Cerebellar cortex (tissue), 1 donor: ENCODE results near the gene TUBB1.

Source experiments
- DNase-seq: peaks from one replicate; pipeline ENCODE4 v3.0.0-alpha.2; 2015; ENCODE audit warnings: low spot score

TUBB1 gene

DNA sequence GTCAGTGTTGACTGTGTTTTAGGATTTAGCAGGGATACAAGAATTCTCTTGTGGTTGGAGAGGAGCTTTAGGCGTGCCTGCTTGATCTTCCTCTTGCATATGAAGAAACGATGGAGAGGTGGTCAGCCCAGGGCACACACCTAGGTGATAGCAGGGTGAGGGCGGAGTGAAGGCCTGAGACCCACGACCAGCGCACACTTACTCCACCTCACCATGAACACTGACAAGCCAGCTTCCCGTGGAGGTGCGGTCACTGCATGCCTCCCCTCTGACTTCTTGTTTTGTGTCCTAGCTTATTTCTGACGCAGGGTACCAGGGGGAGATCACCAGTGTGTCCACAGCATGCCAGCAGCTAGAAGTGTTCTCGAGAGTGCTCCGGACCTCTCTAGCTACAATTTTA lies 30.0 kb upstream of the TUBB1 start:
- DNase-seq, result no peak

DNA sequence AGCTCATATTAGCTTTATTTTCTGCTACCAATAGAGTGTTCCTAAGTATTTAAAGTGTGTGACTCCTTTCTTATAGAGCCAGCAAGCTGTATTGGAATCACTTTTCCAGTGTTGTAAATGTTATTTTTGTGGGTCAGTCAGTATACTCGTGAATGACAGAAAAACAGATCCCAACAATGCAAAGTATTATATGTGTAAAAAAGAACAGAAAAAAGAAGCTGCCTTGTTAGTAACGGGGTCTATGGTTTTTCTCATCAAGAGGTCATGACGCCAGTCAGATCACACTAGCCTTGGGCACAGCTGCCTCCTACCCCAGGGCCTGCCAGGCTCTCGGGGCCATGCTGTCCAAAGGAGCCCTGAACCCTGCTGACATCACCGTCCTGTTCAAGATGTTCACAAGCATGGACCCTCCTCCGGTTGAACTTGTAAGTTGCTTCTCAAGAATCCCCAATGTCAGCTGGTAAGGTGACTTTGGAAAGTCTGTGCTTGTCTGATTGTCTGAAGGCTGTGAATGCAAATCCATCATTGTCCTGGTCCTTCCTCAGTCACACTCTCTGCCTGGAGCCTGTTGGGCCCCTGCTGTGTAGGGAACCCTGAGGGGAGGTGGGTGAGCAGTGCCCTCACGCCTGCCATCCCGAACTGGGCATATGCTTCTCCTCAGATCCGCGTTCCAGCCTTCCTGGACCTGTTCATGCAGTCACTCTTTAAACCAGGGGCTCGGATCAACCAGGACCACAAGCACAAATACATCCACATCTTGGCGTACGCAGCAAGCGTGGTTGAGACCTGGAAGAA lies 28.4 kb upstream of the TUBB1 start:
- no peak for DNase-seq

DNA sequence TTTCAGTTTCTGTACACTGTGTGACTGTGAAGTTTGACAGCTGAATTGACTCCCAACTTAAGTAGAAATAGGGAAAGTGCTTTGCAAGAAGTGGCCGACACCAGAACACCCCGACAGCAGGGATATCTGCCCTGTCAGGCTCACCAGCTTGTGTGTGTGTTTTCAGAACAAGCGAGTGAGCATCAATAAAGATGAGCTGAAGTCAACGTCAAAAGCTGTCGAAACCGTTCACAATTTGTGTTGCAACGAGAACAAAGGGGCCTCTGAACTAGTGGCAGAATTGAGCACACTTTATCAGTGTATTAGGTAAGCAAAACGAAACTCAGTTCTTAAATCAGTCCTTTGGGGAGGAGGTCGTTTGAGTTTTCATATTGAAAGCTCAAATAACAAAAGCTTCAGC lies 27.5 kb upstream of the TUBB1 start:
- DNase-seq, result no peak

DNA sequence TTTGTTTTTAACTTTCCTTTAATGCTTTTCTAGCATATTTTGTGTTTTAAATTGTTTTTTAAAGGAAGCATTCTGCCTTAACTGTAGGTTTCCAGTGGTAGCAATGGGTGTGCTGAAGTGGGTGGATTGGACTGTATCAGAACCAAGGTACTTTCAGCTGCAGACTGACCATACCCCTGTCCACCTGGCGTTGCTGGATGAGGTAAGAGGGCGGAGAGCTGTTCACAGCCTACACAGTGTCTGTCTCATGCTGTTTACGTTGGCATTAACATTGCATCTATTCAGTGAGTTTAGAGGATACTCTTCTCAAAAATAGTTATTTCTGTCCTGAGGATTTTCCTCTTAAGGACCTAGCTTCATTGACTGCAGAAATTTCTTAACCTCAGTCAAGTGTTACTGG lies 26.3 kb upstream of the TUBB1 start:
- DNase-seq, result no peak

DNA sequence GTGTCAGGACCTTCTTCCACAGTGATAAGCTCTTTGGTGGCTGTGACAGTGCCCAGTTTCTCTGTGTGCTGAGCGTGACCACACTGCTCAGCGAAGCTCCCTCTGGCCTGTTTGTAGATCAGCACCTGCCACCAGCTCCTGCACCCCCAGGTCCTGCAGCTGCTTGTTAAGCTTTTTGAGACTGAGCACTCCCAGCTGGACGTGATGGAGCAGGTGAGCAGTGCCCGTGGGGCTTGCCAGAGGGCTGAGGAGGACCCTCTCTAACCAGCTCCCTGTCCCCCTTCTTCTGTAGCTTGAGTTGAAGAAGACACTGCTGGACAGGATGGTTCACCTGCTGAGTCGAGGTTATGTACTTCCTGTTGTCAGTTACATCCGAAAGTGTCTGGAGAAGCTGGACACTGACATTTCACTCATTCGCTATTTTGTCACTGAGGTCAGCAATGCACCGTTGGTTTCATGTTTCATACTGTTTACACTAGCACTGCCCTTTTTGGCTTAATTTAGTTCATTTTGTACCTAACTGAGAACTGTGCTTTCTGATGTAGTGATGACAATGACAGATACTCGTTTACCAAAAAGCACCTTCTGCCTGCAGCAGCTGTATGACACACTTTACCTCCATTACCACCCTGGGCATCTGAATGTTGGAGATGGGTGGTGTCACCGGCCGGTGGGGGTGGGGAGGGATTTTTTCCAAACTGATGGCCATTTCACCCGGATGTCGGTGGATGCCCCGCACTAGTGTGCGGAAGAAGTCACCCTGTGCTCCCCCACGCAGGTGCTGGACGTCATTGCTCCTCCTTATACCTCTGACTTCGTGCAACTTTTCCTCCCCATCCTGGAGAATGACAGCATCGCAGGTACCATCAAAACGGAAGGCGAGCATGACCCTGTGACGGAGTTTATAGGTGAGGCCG lies 25.6 kb upstream of the TUBB1 start:
- no peak for DNase-seq

GRCh38 chr20:58994390-58995159 lies 24.7 kb upstream of the TUBB1 start:
- DNase-seq, result no peak

DNA sequence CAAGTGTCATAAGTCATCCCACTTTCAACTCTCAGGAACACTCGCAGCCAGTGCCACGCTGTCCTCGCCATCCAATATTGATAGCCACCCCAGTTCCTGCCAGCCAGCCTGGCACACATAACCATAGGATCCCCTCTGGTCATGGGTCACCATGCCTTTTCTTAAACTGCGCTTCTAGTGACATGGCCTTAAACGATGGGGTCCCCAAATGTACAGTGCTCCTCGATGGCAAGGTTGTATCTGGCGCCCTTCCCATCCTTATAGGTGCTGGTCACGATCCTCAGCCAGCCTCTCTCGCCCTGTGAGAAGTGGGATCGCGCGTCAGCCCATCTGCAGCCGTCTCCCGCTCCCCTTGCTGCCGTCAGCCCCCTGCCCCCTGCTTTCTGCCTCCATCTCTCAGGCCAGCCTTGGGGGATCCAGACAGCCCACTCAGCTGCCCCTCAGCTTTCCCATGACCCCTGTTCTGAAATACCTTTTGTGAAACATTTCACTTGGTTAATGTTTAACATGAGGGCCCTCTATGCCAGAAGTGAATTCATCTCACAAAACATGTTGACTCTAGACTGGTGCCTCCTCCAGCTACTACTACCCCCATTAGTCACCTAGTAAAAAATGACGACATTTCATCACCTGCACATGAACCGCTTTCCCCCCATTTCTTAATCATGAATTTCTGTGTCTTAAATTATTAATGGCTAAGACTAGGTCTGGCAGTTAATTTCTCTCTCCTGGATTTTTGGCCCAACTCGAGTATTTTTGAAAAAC lies 23.6 kb upstream of the TUBB1 start:
- no peak for DNase-seq

DNA sequence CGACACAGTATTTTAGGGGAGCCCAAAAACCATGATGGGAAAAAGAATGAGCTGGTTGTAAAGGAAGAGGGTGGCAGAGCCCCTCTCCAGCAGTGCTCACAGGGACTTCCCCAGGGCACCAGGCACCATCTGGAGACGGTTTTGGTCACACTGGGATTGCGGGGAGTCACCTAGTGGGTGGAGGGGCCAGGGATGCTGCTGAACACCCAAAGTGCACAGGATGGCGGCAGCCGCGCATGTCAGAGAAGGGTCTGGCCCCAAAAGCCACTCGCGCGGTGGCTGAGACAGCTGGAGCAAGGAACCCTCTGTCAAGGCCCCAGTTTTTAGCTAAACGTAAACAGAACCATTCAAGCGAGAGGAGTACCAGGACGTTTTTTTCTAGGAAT lies 23.0 kb upstream of the TUBB1 start:
- no peak for DNase-seq

DNA sequence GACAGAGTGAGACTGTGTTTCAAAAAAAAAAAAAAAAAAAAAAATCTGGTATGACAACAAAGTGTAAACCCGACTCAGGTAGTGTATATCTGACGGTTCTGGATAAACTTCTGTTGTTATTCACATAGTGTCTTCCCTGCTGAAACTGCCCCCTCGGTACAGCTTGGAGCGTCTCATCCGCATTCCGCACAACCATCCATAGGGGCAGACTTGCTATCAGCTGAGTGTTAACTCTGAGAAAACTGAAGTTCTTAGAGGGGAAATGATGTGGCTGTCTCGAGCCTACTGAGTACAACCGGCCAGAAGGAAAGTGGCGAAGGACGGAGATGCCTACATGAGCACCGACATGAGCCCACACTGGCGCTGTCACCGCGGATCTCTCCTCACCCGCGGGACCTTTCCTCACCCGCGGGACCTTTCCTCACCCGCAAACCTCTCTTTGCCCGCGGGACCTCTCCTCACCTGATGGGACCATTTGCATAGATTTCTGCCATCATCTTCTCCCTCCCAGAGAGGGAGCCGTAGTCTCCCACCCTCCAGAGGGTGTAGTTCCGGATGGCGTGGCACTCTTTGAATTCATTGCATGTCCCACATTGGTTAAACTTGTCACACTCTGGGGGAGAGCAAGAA lies 22.0 kb upstream of the TUBB1 start:
- no peak for DNase-seq

GRCh38 chr20:58998656-58999055 lies 20.6 kb upstream of the TUBB1 start:
- no peak for DNase-seq

- DNase-seq, result no peak
Observed at GRCh38 chr20:59000326-59000725, 18.9 kb upstream of the TUBB1 start.

GRCh38 chr20:59001068-59001448 lies 18.2 kb upstream of the TUBB1 start:
- DNase-seq, result no peak

GRCh38 chr20:59001449-59002171 lies 17.6 kb upstream of the TUBB1 start:
- no peak for DNase-seq

- no peak for DNase-seq
Observed at GRCh38 chr20:59002388-59002787, 16.8 kb upstream of the TUBB1 start.

- DNase-seq, result no peak
Observed at GRCh38 chr20:59002874-59003399, 16.3 kb upstream of the TUBB1 start.

GRCh38 chr20:59003836-59004492 lies 15.3 kb upstream of the TUBB1 start:
- no peak for DNase-seq

GRCh38 chr20:59004493-59004762 lies 14.8 kb upstream of the TUBB1 start:
- DNase-seq, result no peak

- DNase-seq, result no peak
Observed at GRCh38 chr20:59004763-59005522, 14.3 kb upstream of the TUBB1 start.

GRCh38 chr20:59005523-59006166 lies 13.6 kb upstream of the TUBB1 start:
- DNase-seq, result no peak
